NCI-H510A treated with DMSO at 0.1 percent for 48 hours (cell line): ENCODE measurements around the gene ABI1.
A peak's percentile ranks its signal among the peaks of the same experiment; 100 is the strongest.
"Not testable (repeated sequence)": the region's sequence is repeated elsewhere in the genome, so short reads cannot be mapped to it uniquely, and the experiment has no call there.

ENCODE experiments used
- DNase-seq: peaks from one replicate; lab custom pipeline; 2025; lab: John Stamatoyannopoulos, UW

The ABI1 gene

GRCh38 chr10:26860443-26861204 is at the start of gene ABI1:
TSS of gene ABI1 (minus strand) at chr10:26860958. CDS start at chr10:26860863, 95 bp downstream.
- DNase-seq: peak; percentile 81

- DNase-seq: no peak
These were observed 49.0 kb upstream of the ABI1 start for GRCh38 chr10:26909753-26910152.

GRCh38 chr10:26905253-26905781 is 44.6 kb upstream of the ABI1 start:
- DNase-seq: not testable (repeated sequence)

- no peak for DNase-seq
These were observed 42.9 kb upstream of the ABI1 start for GRCh38 chr10:26903431-26904217.

- not testable (repeated sequence) for DNase-seq
These were observed 31.7 kb upstream of the ABI1 start for GRCh38 chr10:26892306-26892923.

- peak; percentile 5 for DNase-seq
These were observed 30.2 kb upstream of the ABI1 start for GRCh38 chr10:26890956-26891355.

- no peak for DNase-seq
These were observed 27.0 kb upstream of the ABI1 start for GRCh38 chr10:26887611-26888215.

GRCh38 chr10:26881600-26882331 is 21.0 kb upstream of the ABI1 start:
- DNase-seq: peak; percentile 8

- peak; percentile 10 for DNase-seq
These were observed 19.0 kb upstream of the ABI1 start for GRCh38 chr10:26879744-26880143.

GRCh38 chr10:26870766-26871165 is 10.0 kb upstream of the ABI1 start:
- no peak for DNase-seq

- no peak for DNase-seq
These were observed 8.8 kb upstream of the ABI1 start for GRCh38 chr10:26869528-26869927.

GRCh38 chr10:26863351-26864076 is 2.8 kb upstream of the ABI1 start:
- no peak for DNase-seq

- DNase-seq: no peak
These were observed 644 bp upstream of the ABI1 start for GRCh38 chr10:26861205-26861998.

- DNase-seq: peak; percentile 35
These were observed 686 bp downstream of the ABI1 start for GRCh38 chr10:26860102-26860442.

GRCh38 chr10:26859241-26860101 is 1.3 kb downstream of the ABI1 start:
- no peak for DNase-seq

GRCh38 chr10:26858707-26859034 is 2.1 kb downstream of the ABI1 start:
- DNase-seq: no peak

- no peak for DNase-seq
These were observed 2.6 kb downstream of the ABI1 start for GRCh38 chr10:26857991-26858706.

- DNase-seq: not testable (repeated sequence)
These were observed 3.2 kb downstream of the ABI1 start for GRCh38 chr10:26857553-26857952.
